ENCODE measurements around the gene SLC5A12. TPM values are rescaled to one million over a fixed set of nuclear protein-coding genes. Genes with fewer than 3 reads are reported as not detected.

Gene SLC5A12
- total and polyA plus RNA-seq, 2 donors from 2014 or later: 0.94 to 227 TPM

- intact Hi-C loops (cut with DNase I): no loop called here
- H3K9me3 ChIP-seq (ENCODE audit: control insufficient read depth in 2 of 3, insufficient read depth in 1 of 3, low read length in 3 of 3): no peaks in the 10 kb centered on the region
- no peak overlapping the region for H3K4me3 ChIP-seq (ENCODE audit: low read length in 3 of 3)
- TF ChIP-seq CTCF (IDR thresholded peaks at IDR 0.05; ENCODE audit: borderline replicate concordance, extremely low read depth, insufficient read depth): no peak
- no peak overlapping the region for H3K27ac ChIP-seq (ENCODE audit: low read depth in 2 of 2, low read length in 2 of 2)
- DNase-seq: no peak
- FAIRE-seq: no peak
- H3K36me3 ChIP-seq (ENCODE audit: control insufficient read depth in 2 of 3, insufficient read depth in 3 of 3, low read length in 3 of 3): peaks cover 0 to 14% (median 0%) of the 10 kb centered on the region in 3 donors
- no peak overlapping the region for H3K9ac ChIP-seq (ENCODE audit: low read length in 3 of 3)
- H3K4me1 ChIP-seq (ENCODE audit: control insufficient read depth in 2 of 3, insufficient read depth in 2 of 3, low read depth in 1 of 3, low read length in 3 of 3): no peaks in the 10 kb centered on the region
- no peaks in the 10 kb centered on the region for H3K27me3 ChIP-seq (ENCODE audit: control insufficient read depth, insufficient read depth, low read length)
These were observed 13.0 kb downstream of the SLC5A12 start for GRCh38 chr11:26708736-26709456.

- FAIRE-seq (no peak), DNase-seq (no peak)
- intact Hi-C loops (cut with DNase I): no loop called here
- Histone ChIP-seq H3K27me3 (ENCODE audit: control insufficient read depth, insufficient read depth, low read length) (no peaks in the 10 kb centered on the region), H3K4me1 (ENCODE audit: control insufficient read depth in 2 of 3, insufficient read depth in 2 of 3, low read depth in 1 of 3, low read length in 3 of 3) (no peaks in the 10 kb centered on the region), H3K36me3 (ENCODE audit: control insufficient read depth in 2 of 3, insufficient read depth in 3 of 3, low read length in 3 of 3) (peaks cover 0 to 20% (median 0%) of the 10 kb centered on the region in 3 donors), H3K4me3 (ENCODE audit: low read length in 3 of 3) (no peak overlapping the region), H3K27ac (ENCODE audit: low read depth in 2 of 2, low read length in 2 of 2) (no peak overlapping the region), H3K9me3 (ENCODE audit: control insufficient read depth in 2 of 3, insufficient read depth in 1 of 3, low read length in 3 of 3) (no peaks in the 10 kb centered on the region), H3K9ac (ENCODE audit: low read length in 3 of 3) (no peak overlapping the region)
- no peak for TF ChIP-seq CTCF (IDR thresholded peaks at IDR 0.05; ENCODE audit: borderline replicate concordance, extremely low read depth, insufficient read depth)
These were observed 15.7 kb downstream of the SLC5A12 start for GRCh38 chr11:26706181-26706580.

GRCh38 chr11:26704249-26704648, 17.6 kb downstream of the SLC5A12 start:
- H3K4me3 ChIP-seq (ENCODE audit: low read length in 3 of 3): no peak overlapping the region
- no peak overlapping the region for H3K9ac ChIP-seq (ENCODE audit: low read length in 3 of 3)
- peaks cover 0 to 18% (median 3%) of the 10 kb centered on the region in 3 donors for H3K36me3 ChIP-seq (ENCODE audit: control insufficient read depth in 2 of 3, insufficient read depth in 3 of 3, low read length in 3 of 3)
- no peaks in the 10 kb centered on the region for H3K4me1 ChIP-seq (ENCODE audit: control insufficient read depth in 2 of 3, insufficient read depth in 2 of 3, low read depth in 1 of 3, low read length in 3 of 3)
- no peak overlapping the region for H3K27ac ChIP-seq (ENCODE audit: low read depth in 2 of 2, low read length in 2 of 2)
- H3K9me3 ChIP-seq (ENCODE audit: control insufficient read depth in 2 of 3, insufficient read depth in 1 of 3, low read length in 3 of 3): no peaks in the 10 kb centered on the region
- intact Hi-C loops (cut with DNase I): no loop called here
- FAIRE-seq (no peak), DNase-seq (no peak)
- no peak for TF ChIP-seq CTCF (IDR thresholded peaks at IDR 0.05; ENCODE audit: borderline replicate concordance, extremely low read depth, insufficient read depth)
- H3K27me3 ChIP-seq (ENCODE audit: control insufficient read depth, insufficient read depth, low read length): no peaks in the 10 kb centered on the region
